GM18505 (cell line): ENCODE results near the gene TNNT1.

ENCODE experiments used
- ATAC-seq: cut with Tn5 transposase; IDR thresholded peaks from one replicate; pipeline ENCODE4 v1.9.1; 2021; ENCODE audit not compliant: unreplicated experiment
- POLR2A ChIP-seq: IDR thresholded peaks from 4 replicates; pipeline ENCODE4 v1.6.1; 2011; ENCODE audit warnings: borderline replicate concordance; ENCODE audit not compliant: insufficient read depth, insufficient read length; ENCODE audit errors: extremely low read depth

Gene TNNT1

GRCh38 chr19:55105237-55105636, 43.8 kb downstream of the TNNT1 start:
- no peak for ATAC-seq
- TF ChIP-seq POLR2A: no peak

GRCh38 chr19:55103190-55103589, 45.8 kb downstream of the TNNT1 start:
- TF ChIP-seq POLR2A: no peak
- ATAC-seq: no peak

GRCh38 chr19:55101261-55101660, 47.7 kb downstream of the TNNT1 start:
- no peak for TF ChIP-seq POLR2A
- ATAC-seq: no peak

GRCh38 chr19:55099557-55100506, 49.2 kb downstream of the TNNT1 start:
- no peak for ATAC-seq
- no peak for TF ChIP-seq POLR2A

GRCh38 chr19:55098716-55099556, 50.1 kb downstream of the TNNT1 start:
- no peak for ATAC-seq
- no peak for TF ChIP-seq POLR2A

- no peak for TF ChIP-seq POLR2A
- ATAC-seq: no peak
Observed at GRCh38 chr19:55097864-55098715, 50.9 kb downstream of the TNNT1 start.

- no peak for ATAC-seq
Observed at GRCh38 chr19:55096061-55096701, 52.8 kb downstream of the TNNT1 start.

GRCh38 chr19:55095260-55096060, 53.5 kb downstream of the TNNT1 start:
- no peak for ATAC-seq
- no peak for TF ChIP-seq POLR2A

More at GRCh38 chr19:55096061-55096701, 52.8 kb downstream of the TNNT1 start:
- no peak for TF ChIP-seq POLR2A

- TF ChIP-seq POLR2A: no peak
- no peak for ATAC-seq
Observed at GRCh38 chr19:55094456-55095259, 54.3 kb downstream of the TNNT1 start.

GRCh38 chr19:55092423-55093318, 56.3 kb downstream of the TNNT1 start:
- TF ChIP-seq POLR2A: no peak
- ATAC-seq: no peak
